OCI-LY7 (cell line): ENCODE results near the gene NRG2. TPM values are rescaled to one million over a fixed set of nuclear protein-coding genes. Genes with fewer than 3 reads are reported as not detected.

Source experiments
- BruUV-seq: library from RNA; stranded (reverse); fragments of 400-500 nt; replicated peaks from 2 replicates; lab custom pipeline; 2021; lab: Mats Ljungman, UMichigan
- CTCF ChIA-PET: fragments of 300-600 bp; sonication (Branson Sonifier 250); formaldehyde crosslinking; loops from one replicate; lab custom pipeline; 2022; ENCODE audit warnings: antibody characterized with exemption; ENCODE audit not compliant: unreplicated experiment; lab: Charles Lee
- POLR2A ChIA-PET: fragments of 300-600 bp; sonication (Branson Sonifier 250); formaldehyde crosslinking; loops from one replicate; lab custom pipeline; 2022; ENCODE audit warnings: antibody characterized with exemption; lab: Charles Lee
- DNase-seq: peaks from one replicate; pipeline ENCODE4 v3.0.0-alpha.2; 2015; ENCODE audit warnings: low spot score
- H2AFZ ChIP-seq: fragments of 200-600 bp; sonication (generic), shearing (Covaris generic); 2 replicates; pipeline ENCODE4 v1.6.1; 2014; ENCODE audit warnings: mild to moderate bottlenecking, antibody characterized with exemption, low read length, moderate library complexity
- H3K27ac ChIP-seq: fragments of 200-600 bp; sonication (generic); 2 replicates; pipeline ENCODE4 v1.5.1; 2014; ENCODE audit warnings: mixed run types, low read depth, mild to moderate bottlenecking, moderate library complexity, low read length, inconsistent platforms; ENCODE audit not compliant: poor library complexity, severe bottlenecking
- H3K36me3 ChIP-seq: fragments of 200-600 bp; sonication (generic); 2 replicates; pipeline ENCODE4 v1.6.1; 2014; ENCODE audit warnings: mild to moderate bottlenecking, antibody characterized with exemption, low read length, moderate library complexity, mixed read lengths; ENCODE audit not compliant: insufficient read depth
- H3K4me1 ChIP-seq: fragments of 200-600 bp; sonication (generic); 2 replicates; pipeline ENCODE4 v1.5.1; 2014; ENCODE audit warnings: mild to moderate bottlenecking, low read length; ENCODE audit not compliant: insufficient read depth, poor library complexity, severe bottlenecking
- H3K4me2 ChIP-seq: fragments of 200-600 bp; sonication (generic); 2 replicates; pipeline ENCODE4 v1.6.1; 2014; ENCODE audit warnings: mild to moderate bottlenecking, low read length
- H3K4me3 ChIP-seq: fragments of 200-600 bp; sonication (generic); 2 replicates; pipeline ENCODE4 v1.5.1; 2014; ENCODE audit warnings: mild to moderate bottlenecking, low read depth, low read length; ENCODE audit not compliant: poor library complexity, severe bottlenecking
- H3K79me2 ChIP-seq: fragments of 200-600 bp; sonication (generic); 2 replicates; pipeline ENCODE4 v1.6.1; 2016; ENCODE audit warnings: low read depth, mild to moderate bottlenecking, low read length, moderate library complexity, mixed read lengths; ENCODE audit not compliant: insufficient read depth
- H3K9me2 ChIP-seq: fragments of 200-600 bp; sonication (generic); 2 replicates; pipeline ENCODE4 v1.6.1; 2016; ENCODE audit warnings: mild to moderate bottlenecking, low read length, mixed read lengths; ENCODE audit not compliant: insufficient read depth
- H3K9me3 ChIP-seq: fragments of 200-600 bp; sonication (generic); 2 replicates; pipeline ENCODE4 v1.6.1; 2014; ENCODE audit warnings: mild to moderate bottlenecking, mixed run types, low read length, mixed read lengths
- H4K20me1 ChIP-seq: fragments of 200-600 bp; sonication (generic); 2 replicates; pipeline ENCODE4 v1.6.1; 2014; ENCODE audit warnings: mild to moderate bottlenecking, antibody characterized with exemption, low read length, moderate library complexity, mixed read lengths; ENCODE audit not compliant: insufficient read depth
- EZH2phosphoT487 ChIP-seq: fragments of 200-600 bp; sonication (generic); IDR thresholded peaks from 2 replicates; pipeline ENCODE4 v1.6.1; 2018; ENCODE audit warnings: low read depth, borderline replicate concordance, mild to moderate bottlenecking, mixed run types, antibody characterized with exemption, low read length, moderate library complexity, mixed read lengths
- intact Hi-C: fragments of 100-400 bp; cut with micrococcal nuclease; formaldehyde crosslinking; loops from one replicate; pipeline ENCODE4 v1.10.0; 2022; ENCODE audit not compliant: unreplicated experiment
- total RNA-seq, 2 experiments: library from RNA; depleted of rRNA in 1 of 2; stranded (reverse); fragments of >200 nt in 1 of 2; shearing (Covaris generic) in 1 of 2; gene quantifications; 2 replicates each; pipeline ENCODE4 v1.2.3, GENCODE V29; 2014 to 2022
- TF ChIP-seq, protein P1 (sequence below): fragments of 200-600 bp; sonication (generic); conservative IDR thresholded peaks from 2 replicates; pipeline ENCODE4 v1.5.1; 2014; ENCODE audit warnings: mild to moderate bottlenecking, antibody characterized with exemption, low read length, moderate library complexity, mixed read lengths

NRG2 gene
- total RNA-seq, 2 experiments from 2014 or later: 1.7 TPM; not detected in 1

DNA sequence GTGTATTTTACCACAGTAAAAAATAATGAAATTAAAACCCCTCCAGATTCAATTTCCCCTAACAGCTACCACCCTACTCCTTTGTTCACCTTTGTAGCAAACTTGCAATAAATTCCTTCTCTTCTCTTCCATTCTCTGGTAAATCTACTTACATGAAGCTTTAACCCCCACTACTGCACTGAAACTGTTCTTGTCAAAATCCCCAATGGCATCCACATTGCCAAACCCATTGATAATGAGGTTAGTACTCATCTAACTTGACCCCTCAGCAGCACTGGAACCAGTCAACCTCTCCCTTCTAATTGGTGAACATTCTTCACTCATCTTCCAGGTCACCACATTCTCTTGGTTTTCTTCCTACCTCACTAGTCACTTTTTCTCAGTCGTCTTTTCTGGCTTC, 29.6 kb downstream of the NRG2 start:
- Histone ChIP-seq H2AFZ (no peak overlapping the region), H4K20me1 (no peaks in the 10 kb centered on the region), H3K9me2 (no peaks in the 10 kb centered on the region), H3K9me3 (no peaks in the 10 kb centered on the region), H3K4me2 (no peak overlapping the region), H3K4me3 (no peak overlapping the region), H3K79me2 (no peaks in the 10 kb centered on the region), H3K4me1 (no peaks in the 10 kb centered on the region), H3K27ac (no peak overlapping the region), H3K36me3 (no peaks in the 10 kb centered on the region)
- BruUV-seq: no TSS peak
- intact Hi-C loops: no loop called here
- TF ChIP-seq, protein P1, sequence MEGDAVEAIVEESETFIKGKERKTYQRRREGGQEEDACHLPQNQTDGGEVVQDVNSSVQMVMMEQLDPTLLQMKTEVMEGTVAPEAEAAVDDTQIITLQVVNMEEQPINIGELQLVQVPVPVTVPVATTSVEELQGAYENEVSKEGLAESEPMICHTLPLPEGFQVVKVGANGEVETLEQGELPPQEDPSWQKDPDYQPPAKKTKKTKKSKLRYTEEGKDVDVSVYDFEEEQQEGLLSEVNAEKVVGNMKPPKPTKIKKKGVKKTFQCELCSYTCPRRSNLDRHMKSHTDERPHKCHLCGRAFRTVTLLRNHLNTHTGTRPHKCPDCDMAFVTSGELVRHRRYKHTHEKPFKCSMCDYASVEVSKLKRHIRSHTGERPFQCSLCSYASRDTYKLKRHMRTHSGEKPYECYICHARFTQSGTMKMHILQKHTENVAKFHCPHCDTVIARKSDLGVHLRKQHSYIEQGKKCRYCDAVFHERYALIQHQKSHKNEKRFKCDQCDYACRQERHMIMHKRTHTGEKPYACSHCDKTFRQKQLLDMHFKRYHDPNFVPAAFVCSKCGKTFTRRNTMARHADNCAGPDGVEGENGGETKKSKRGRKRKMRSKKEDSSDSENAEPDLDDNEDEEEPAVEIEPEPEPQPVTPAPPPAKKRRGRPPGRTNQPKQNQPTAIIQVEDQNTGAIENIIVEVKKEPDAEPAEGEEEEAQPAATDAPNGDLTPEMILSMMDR: no peak
- TF ChIP-seq EZH2phosphoT487: no peak
- POLR2A ChIA-PET: no interaction called here
- CTCF ChIA-PET: no interaction called here
- DNase-seq: no peak

DNA sequence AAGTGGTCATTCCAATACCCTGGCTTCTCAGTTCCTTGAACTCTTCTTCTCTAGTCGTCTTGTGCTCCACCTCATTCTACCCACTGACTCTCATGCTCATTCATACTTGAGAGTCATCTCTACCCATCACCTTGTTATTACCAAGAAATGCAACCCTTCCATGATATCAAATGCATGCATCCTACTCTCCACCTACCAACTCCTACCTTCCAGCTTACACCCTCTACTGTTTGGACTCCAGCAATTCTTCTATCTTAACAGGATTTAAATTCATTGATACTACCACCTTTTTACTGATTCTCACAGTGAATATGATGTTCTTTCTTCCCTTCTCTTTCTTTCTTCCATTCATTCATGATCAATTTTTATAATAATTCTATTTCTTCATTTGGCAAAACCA, 30.7 kb downstream of the NRG2 start:
- Histone ChIP-seq H3K79me2 (no peaks in the 10 kb centered on the region), H3K36me3 (no peaks in the 10 kb centered on the region), H3K9me3 (no peaks in the 10 kb centered on the region), H3K4me1 (no peaks in the 10 kb centered on the region), H3K9me2 (no peaks in the 10 kb centered on the region), H4K20me1 (no peaks in the 10 kb centered on the region), H2AFZ (no peak overlapping the region), H3K4me3 (no peak overlapping the region), H3K4me2 (no peak overlapping the region), H3K27ac (no peak overlapping the region)
- CTCF ChIA-PET: no interaction called here
- BruUV-seq: no TSS peak
- POLR2A ChIA-PET: no interaction called here
- intact Hi-C loops: no loop called here
- no peak for TF ChIP-seq EZH2phosphoT487
- TF ChIP-seq, protein P1: no peak
- no peak for DNase-seq

DNA sequence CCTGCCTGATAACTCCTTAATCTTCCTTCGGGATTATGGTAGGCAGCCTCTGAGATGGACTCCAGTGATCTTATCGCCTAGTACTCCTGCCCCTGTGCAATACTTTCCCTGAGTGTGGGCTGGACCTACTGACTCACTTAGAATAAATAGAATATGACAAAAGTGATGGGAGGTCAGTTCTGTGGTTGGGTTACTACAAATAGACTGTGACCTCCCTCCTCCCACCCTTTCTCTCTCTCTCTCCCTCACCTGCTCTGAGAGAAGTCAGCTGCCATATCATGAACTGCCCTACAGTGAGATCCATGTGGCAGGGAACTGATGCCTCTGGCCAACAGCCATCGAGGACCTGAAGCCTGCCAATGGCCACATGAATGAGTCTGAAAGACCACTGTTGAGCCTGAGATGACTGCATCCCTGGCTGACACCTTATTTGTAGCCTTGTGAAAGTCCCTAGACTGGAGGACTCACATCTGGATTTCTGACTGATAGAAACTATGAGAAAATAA, 31.7 kb downstream of the NRG2 start:
- CTCF ChIA-PET: no interaction called here
- no peak overlapping the region for H3K4me2 ChIP-seq
- no peak for DNase-seq
- POLR2A ChIA-PET: no interaction called here
- no peaks in the 10 kb centered on the region for H3K4me1 ChIP-seq
- no peak overlapping the region for H3K27ac ChIP-seq
- no TSS peak for BruUV-seq
- H2AFZ ChIP-seq: no peak overlapping the region
- H3K9me3 ChIP-seq: no peaks in the 10 kb centered on the region
- no peaks in the 10 kb centered on the region for H3K9me2 ChIP-seq
- H3K36me3 ChIP-seq: no peaks in the 10 kb centered on the region
- intact Hi-C loops: no loop called here
- no peak overlapping the region for H3K4me3 ChIP-seq
- H4K20me1 ChIP-seq: no peaks in the 10 kb centered on the region
- H3K79me2 ChIP-seq: no peaks in the 10 kb centered on the region
- TF ChIP-seq EZH2phosphoT487: no peak
- TF ChIP-seq, protein P1: no peak
